ENCODE data around the gene DNAJC5. TPM values are rescaled to one million over a fixed set of nuclear protein-coding genes. Genes with fewer than 3 reads are reported as not detected.
A peak's percentile ranks its signal among the peaks of the same experiment; 100 is the strongest.

The DNAJC5 gene
- total and polyA plus RNA-seq, 2 experiments from 2014 or later: 7.1 to 33.5 TPM

GRCh38 chr20:63939061-63939935 is 44.4 kb downstream of the DNAJC5 start:
- Histone ChIP-seq H3K36me3 (ENCODE audit: insufficient read depth) (no peaks in the 10 kb centered on the region), H3K9me2 (ENCODE audit: insufficient read depth) (no peaks in the 10 kb centered on the region), H3K27ac (ENCODE audit: low read depth) (peak overlapping the region; percentile 84; the same call in 1 of the 2 replicates), H2AFZ (no peak overlapping the region), H3K4me2 (peak overlapping the region; percentile 93), H3K79me2 (replicated peaks; ENCODE audit: insufficient read depth) (no peaks in the 10 kb centered on the region), H3K4me1 (ENCODE audit: insufficient read depth) (peaks cover 10% of the 10 kb centered on the region; the same call in 1 of the 2 replicates), H3K4me3 (peak overlapping the region; percentile 92), H3F3A (replicated peaks; ENCODE audit: low read depth) (peaks cover 42% of the 10 kb centered on the region), H4K20me1 (replicated peaks; ENCODE audit: insufficient read depth) (no peaks in the 10 kb centered on the region; the same call in 1 of the 2 replicates), H3K27me3 (ENCODE audit: insufficient read depth) (no peaks in the 10 kb centered on the region)
- peaks cover 15% of the 10 kb centered on the region for H3K27me3 Mint-ChIP-seq (ENCODE audit: insufficient read depth, low read depth, poor library complexity)
- TF ChIP-seq EZH2phosphoT487 (IDR thresholded peaks at IDR 0.05; ENCODE audit: unreplicated experiment): no peak
- TF ChIP-seq REST (IDR thresholded peaks at IDR 0.05; ENCODE audit: unreplicated experiment): no peak
- TF ChIP-seq JUNB (IDR thresholded peaks at IDR 0.05; ENCODE audit: unreplicated experiment): no peak
- TF ChIP-seq STAT1 (IDR thresholded peaks at IDR 0.05; ENCODE audit: unreplicated experiment): no peak
- peak; percentile 33; the same call in 1 of the 2 replicates for TF ChIP-seq ETS1 (IDR thresholded peaks at IDR 0.05)
- peak; percentile 32; the same call in 1 of the 2 replicates for TF ChIP-seq POLR2AphosphoS5 (IDR thresholded peaks at IDR 0.05; ENCODE audit: low read depth)
- DNase-seq (ENCODE audit: low spot score) (peak; percentile 60), ATAC-seq (peak; percentile 9)
- peaks cover 17% of the 10 kb centered on the region; the same call in 2 of the 3 replicates for H3K36me3 Mint-ChIP-seq (ENCODE audit: low read depth)
- H3K27ac Mint-ChIP-seq: no peak overlapping the region
- peaks cover 7% of the 10 kb centered on the region; the same call in 2 of the 3 replicates for H3K4me1 Mint-ChIP-seq
- peak overlapping the region; percentile 85 for H3K4me3 Mint-ChIP-seq
- H3K9me3 Mint-ChIP-seq: no peaks in the 10 kb centered on the region

GRCh38 chr20:63940071-63940471 is 45.1 kb downstream of the DNAJC5 start:
- H4K20me1 ChIP-seq (replicated peaks; ENCODE audit: insufficient read depth): no peaks in the 10 kb centered on the region
- TF ChIP-seq POLR2AphosphoS5 (IDR thresholded peaks at IDR 0.05; ENCODE audit: low read depth): peak; percentile 80
- no peak for TF ChIP-seq EZH2phosphoT487 (IDR thresholded peaks at IDR 0.05; ENCODE audit: unreplicated experiment)
- no peaks in the 10 kb centered on the region for H3K27me3 ChIP-seq (ENCODE audit: insufficient read depth)
- Mint-ChIP-seq H3K36me3 (ENCODE audit: low read depth) (peaks cover 14% of the 10 kb centered on the region), H3K4me3 (peak overlapping the region; percentile 85), H3K9me3 (no peaks in the 10 kb centered on the region), H3K4me1 (peaks cover 7% of the 10 kb centered on the region; the same call in 2 of the 3 replicates), H3K27me3 (ENCODE audit: insufficient read depth, low read depth, poor library complexity) (peaks cover 18% of the 10 kb centered on the region), H3K27ac (peak overlapping the region; percentile 48; the same call in 1 of the 2 replicates)
- H3K27ac ChIP-seq (ENCODE audit: low read depth): peak overlapping the region; percentile 84
- H3K36me3 ChIP-seq (ENCODE audit: insufficient read depth): no peaks in the 10 kb centered on the region
- peaks cover 10% of the 10 kb centered on the region; the same call in 1 of the 2 replicates for H3K4me1 ChIP-seq (ENCODE audit: insufficient read depth)
- H3K9me2 ChIP-seq (ENCODE audit: insufficient read depth): no peaks in the 10 kb centered on the region
- H3K4me2 ChIP-seq: peak overlapping the region; percentile 93
- H3K79me2 ChIP-seq (replicated peaks; ENCODE audit: insufficient read depth): no peaks in the 10 kb centered on the region
- peak overlapping the region; percentile 92 for H3K4me3 ChIP-seq
- DNase-seq (ENCODE audit: low spot score) (peak; percentile 81), ATAC-seq (peak; percentile 19)
- no peak overlapping the region for H2AFZ ChIP-seq
- H3F3A ChIP-seq (replicated peaks; ENCODE audit: low read depth): peaks cover 39% of the 10 kb centered on the region
